ENCODE results near the gene SLC16A6. TPM values are rescaled to one million over a fixed set of nuclear protein-coding genes. Genes with fewer than 3 reads are reported as not detected.
A peak's percentile ranks its signal among the peaks of the same experiment; 100 is the strongest.
"Not testable (repeated sequence)": the region's sequence is repeated elsewhere in the genome, so short reads cannot be mapped to it uniquely, and the experiment has no call there.

Gene SLC16A6
- 1 to 10 TPM in 1 of 2 donors, under 1 TPM in 1; 0.41 to 1.2 TPM for total RNA-seq

DNA sequence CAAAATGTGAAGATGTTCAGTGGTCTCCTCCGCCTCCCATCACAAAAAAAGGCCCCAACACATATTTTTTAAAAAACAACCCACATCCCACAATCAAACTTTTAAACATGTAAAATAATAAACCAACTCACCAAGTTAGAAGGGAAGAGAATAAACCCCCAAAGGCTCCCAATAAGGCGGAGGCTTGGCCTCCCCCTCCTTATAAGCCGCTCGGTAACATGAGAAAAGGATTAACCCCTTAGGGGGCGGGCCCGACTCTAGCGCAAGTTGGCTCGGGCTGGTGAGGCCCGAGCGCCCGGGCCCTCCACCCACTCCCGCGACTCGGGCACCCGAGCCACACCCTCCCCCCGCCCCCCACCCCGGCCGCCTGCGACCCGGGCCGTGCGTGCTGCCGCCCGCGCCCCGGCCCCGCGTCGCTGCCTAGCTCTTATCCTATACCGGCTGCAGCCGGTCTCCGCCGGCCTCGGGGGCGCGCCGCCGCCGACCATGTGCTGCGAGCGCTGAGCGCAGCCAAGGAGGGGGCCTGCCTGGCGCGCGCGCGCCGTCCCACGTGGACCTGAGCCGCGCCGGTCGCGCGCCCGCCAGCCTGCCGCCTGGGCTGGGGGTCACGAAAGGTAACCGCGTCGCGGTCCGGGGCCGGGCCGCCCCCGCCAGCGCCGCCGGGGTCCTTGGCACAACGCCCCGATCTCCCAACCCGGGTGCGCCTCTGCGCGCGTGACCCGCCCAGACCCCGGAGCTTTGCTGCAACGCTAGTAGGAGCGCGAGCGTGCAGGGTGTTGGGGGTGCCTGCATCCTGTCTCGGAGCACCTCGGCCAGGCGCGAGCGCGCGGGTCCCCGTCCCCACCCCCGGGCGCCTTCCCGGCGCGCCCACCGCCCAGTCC, at the start of gene SLC16A6, which contains the start of gene ARSG:
TSS of gene SLC16A6 (minus strand) at position 173 of the 881 bp plus-strand sequence. CDS start 12,807 bp downstream, outside the sequence.
TSS of gene ARSG (plus strand) at position 541 of the 881 bp plus-strand sequence. CDS start 15,999 bp downstream, outside the sequence.
- peak within 1 kb of the TSS; percentile 83 for H3K4me3 ChIP-seq
- H3K9me3 ChIP-seq, result no peaks in the 10 kb centered on the region
- ATAC-seq (ENCODE audit: insufficient number of reproducible peaks, low FRiP score, low read depth), result peak; percentile 39
- DNase-seq (ENCODE audit: low spot score), result no peak
- peak within 1 kb of the TSS in 1 of 2 donors; percentile 5 for H3K27ac ChIP-seq
- TF ChIP-seq, protein P1, sequence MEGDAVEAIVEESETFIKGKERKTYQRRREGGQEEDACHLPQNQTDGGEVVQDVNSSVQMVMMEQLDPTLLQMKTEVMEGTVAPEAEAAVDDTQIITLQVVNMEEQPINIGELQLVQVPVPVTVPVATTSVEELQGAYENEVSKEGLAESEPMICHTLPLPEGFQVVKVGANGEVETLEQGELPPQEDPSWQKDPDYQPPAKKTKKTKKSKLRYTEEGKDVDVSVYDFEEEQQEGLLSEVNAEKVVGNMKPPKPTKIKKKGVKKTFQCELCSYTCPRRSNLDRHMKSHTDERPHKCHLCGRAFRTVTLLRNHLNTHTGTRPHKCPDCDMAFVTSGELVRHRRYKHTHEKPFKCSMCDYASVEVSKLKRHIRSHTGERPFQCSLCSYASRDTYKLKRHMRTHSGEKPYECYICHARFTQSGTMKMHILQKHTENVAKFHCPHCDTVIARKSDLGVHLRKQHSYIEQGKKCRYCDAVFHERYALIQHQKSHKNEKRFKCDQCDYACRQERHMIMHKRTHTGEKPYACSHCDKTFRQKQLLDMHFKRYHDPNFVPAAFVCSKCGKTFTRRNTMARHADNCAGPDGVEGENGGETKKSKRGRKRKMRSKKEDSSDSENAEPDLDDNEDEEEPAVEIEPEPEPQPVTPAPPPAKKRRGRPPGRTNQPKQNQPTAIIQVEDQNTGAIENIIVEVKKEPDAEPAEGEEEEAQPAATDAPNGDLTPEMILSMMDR (IDR thresholded peaks at IDR 0.05), result no peak
- peaks cover 0 to 28% of the 10 kb centered on the region in 2 donors for H3K4me1 ChIP-seq (ENCODE audit: control insufficient read depth in 1 of 2, low read depth in 2 of 2)
- no peaks in the 10 kb centered on the region for H3K27me3 ChIP-seq (replicated peaks; ENCODE audit: insufficient read depth)
- no peaks in the 10 kb centered on the region for H3K36me3 ChIP-seq

DNA sequence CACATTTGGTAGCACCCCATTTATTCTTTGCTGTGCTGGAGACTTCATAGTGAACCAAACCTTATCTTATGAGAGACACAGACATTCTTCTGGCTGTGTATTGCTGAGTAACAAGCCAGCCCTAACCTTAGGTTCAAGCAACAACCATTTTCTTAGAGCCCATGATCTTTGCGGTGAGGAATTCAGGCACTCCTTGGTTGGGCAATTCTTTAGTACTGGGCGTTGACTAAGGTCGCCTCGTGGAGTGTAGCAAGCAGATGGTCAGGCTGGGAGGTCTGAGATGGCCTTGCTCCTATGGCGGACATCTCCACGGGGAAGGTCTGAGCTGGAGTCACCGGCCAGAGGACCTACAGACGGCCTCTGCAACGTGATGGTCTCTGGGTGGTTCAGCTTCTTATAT, 43.5 kb upstream of the SLC16A6 start:
- Histone ChIP-seq H3K4me3 (no peak overlapping the region), H3K4me1 (ENCODE audit: control insufficient read depth in 1 of 2, low read depth in 2 of 2) (no peaks in the 10 kb centered on the region), H3K36me3 (no peaks in the 10 kb centered on the region), H3K27ac (no peak overlapping the region), H3K9me3 (peaks cover 12% of the 10 kb centered on the region), H3K27me3 (replicated peaks; ENCODE audit: insufficient read depth) (no peaks in the 10 kb centered on the region)
- DNase-seq (ENCODE audit: low spot score) (no peak), ATAC-seq (ENCODE audit: insufficient number of reproducible peaks, low FRiP score, low read depth) (no peak)
- TF ChIP-seq, protein P1 (IDR thresholded peaks at IDR 0.05), result no peak

DNA sequence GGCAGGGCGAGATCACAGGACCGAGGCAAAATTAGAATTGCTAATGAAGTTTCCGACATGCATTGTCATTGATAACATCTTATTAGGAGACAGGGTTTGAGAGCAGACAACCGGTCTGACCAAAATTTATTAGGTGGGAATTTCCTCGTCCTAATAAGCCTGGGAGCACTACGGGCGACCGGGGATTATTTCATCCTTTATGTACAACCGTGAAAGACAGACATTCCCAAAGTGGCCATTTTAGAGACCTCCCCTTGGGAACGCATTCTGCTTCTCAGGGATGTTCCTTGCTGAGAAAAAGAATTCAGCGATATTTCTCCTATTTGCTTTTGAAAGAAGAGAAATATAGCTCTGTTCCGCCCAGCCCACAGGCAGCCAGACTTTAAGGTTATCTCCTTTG, 41.0 kb upstream of the SLC16A6 start:
- H3K4me1 ChIP-seq (ENCODE audit: control insufficient read depth in 1 of 2, low read depth in 2 of 2), result not testable (repeated sequence)

DNA sequence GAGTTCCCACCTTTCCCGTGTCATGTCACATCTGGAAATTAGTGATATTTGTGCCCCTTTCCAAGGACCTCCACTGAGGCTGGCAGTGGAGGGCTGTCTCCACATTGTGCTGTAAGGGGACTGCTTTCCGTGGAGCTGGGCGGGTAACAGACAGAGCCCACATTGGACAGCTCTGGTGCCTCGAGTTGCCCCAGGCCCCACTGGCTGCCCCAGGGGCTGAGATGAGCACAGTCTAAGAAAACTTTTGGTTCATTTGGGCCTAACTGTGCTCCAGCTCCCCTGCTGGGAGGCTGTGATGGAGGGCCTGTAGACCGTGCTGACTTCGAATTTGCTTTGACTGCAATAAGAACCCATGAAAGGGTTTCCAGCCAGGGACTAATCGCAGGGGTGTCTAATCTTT, 38.4 kb upstream of the SLC16A6 start:
- H3K27ac ChIP-seq, result no peak overlapping the region
- TF ChIP-seq, protein P1 (IDR thresholded peaks at IDR 0.05), result no peak
- H3K27me3 ChIP-seq (replicated peaks; ENCODE audit: insufficient read depth), result no peaks in the 10 kb centered on the region
- H3K36me3 ChIP-seq, result no peaks in the 10 kb centered on the region
- no peaks in the 10 kb centered on the region for H3K4me1 ChIP-seq (ENCODE audit: control insufficient read depth in 1 of 2, low read depth in 2 of 2)
- H3K4me3 ChIP-seq, result no peak overlapping the region
- peaks cover 12% of the 10 kb centered on the region for H3K9me3 ChIP-seq
- ATAC-seq (ENCODE audit: insufficient number of reproducible peaks, low FRiP score, low read depth), result no peak
- no peak for DNase-seq (ENCODE audit: low spot score)

More for the DNA sequence above, 41.0 kb upstream of the SLC16A6 start:
- not testable (repeated sequence) for ATAC-seq (ENCODE audit: insufficient number of reproducible peaks, low FRiP score, low read depth); DNase-seq (ENCODE audit: low spot score); H3K4me3 ChIP-seq; H3K27me3 ChIP-seq (replicated peaks; ENCODE audit: insufficient read depth); H3K27ac ChIP-seq; H3K36me3 ChIP-seq
- H3K9me3 ChIP-seq, result peaks cover 12% of the 10 kb centered on the region

GRCh38 chr17:68328676-68329075, 37.7 kb upstream of the SLC16A6 start:
- peaks cover 12% of the 10 kb centered on the region for H3K9me3 ChIP-seq
- H3K36me3 ChIP-seq, result no peaks in the 10 kb centered on the region
- ATAC-seq (ENCODE audit: insufficient number of reproducible peaks, low FRiP score, low read depth), result no peak
- H3K4me1 ChIP-seq (ENCODE audit: control insufficient read depth in 1 of 2, low read depth in 2 of 2), result no peaks in the 10 kb centered on the region
- TF ChIP-seq, protein P1 (IDR thresholded peaks at IDR 0.05), result no peak
- DNase-seq (ENCODE audit: low spot score), result no peak
- H3K4me3 ChIP-seq, result no peak overlapping the region
- H3K27me3 ChIP-seq (replicated peaks; ENCODE audit: insufficient read depth), result no peaks in the 10 kb centered on the region
- H3K27ac ChIP-seq, result no peak overlapping the region

Data from thoracic aorta (tissue), 2 donors.